ENCODE results near the gene DNAJA4.
"Not testable (repeated sequence)": the region's sequence is repeated elsewhere in the genome, so short reads cannot be mapped to it uniquely, and the experiment has no call there.

The DNAJA4 gene

DNA sequence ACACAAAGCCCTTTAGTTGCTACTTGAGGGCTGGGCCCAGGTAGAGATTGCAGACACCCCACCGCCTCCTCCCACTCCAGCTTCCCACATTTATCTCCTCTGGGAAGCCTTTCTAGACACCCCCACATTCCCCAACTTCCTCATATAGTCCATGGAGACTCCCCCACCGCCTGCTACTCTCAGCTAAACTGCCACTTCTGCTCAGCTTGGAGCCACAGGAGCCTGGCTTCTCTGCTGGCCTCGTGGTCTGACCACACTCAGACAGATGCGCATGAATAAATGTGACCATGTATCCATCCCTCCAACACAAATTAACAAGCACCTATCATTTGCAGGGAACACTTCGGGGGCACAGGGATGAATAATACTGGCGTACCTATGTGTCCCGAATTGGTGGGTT is 19.5 kb upstream of the DNAJA4 start:
- no peak for DNase-seq

DNA sequence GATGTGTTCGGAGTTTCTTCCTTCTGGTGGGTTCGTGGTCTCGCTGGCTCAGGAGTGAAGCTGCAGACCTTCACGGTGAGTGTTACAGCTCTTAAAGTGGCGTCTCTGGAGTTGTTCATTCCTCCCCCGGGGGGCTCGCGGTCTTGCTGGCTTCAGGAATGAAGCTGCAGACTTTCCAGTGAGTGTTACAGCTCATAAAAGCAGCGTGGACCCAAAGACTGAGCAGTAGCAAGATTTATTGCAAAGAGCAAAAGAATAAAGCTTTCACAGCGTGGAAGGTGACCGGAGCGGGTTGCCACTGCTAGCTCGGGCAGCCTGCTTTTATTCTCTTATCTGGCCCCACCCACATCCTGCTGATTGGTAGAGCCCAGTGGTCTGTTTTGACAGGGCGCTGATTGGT is 19.0 kb upstream of the DNAJA4 start:
- peak in 1 of 14 donors; percentile 23 for DNase-seq

DNA sequence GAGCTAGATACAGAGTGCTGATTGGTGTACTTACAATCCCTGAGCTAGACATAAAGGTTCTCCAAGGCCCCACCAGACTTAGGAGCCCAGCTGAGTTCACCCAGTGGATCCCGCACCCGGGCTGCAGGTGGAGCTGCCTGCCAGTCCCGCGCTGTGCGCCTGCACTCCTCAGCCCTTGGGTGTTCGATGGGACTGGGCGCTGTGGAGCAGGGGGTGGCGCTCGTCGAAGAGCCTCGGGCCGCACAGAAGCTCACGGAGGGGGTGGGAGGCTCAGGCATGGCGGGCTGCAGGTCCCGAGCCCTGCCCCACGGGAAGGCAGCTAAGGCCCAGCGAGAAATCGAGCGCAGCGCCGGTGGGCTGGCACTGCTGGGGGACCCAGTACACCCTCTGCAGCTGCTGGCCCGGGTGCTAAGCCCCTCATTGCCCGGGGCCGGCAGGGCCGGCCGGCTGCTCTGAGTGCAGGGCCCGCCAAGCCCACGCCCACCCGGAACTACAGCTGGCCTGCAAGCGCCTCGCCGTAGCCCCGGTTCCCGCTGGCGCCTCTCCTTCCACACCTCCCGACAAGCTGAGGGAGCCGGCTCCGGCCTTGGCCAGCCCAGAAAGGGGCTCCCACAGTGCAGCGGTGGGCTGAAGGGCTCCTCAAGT is 18.3 kb upstream of the DNAJA4 start:
- not testable (repeated sequence) for DNase-seq

DNA sequence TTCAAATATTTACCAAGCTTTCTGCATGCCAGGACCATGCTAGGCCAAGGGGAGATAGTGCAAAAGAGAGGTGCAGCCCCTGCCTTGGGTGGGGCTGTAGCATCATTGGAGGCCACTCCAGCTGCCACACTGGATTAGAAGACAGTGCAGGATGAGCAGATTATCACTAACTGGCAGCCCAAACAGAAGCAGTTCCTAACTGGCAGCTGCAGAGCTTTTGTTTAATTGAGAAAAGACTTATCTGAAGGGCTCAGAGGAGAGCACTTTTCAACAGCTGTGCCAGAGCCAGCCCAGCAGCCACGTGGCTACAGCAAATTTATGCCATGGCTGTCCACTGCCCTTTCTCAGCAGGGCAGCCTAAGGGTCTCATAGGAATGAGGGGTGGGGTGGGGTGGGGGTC is 16.5 kb upstream of the DNAJA4 start:
- DNase-seq: no peak

DNA sequence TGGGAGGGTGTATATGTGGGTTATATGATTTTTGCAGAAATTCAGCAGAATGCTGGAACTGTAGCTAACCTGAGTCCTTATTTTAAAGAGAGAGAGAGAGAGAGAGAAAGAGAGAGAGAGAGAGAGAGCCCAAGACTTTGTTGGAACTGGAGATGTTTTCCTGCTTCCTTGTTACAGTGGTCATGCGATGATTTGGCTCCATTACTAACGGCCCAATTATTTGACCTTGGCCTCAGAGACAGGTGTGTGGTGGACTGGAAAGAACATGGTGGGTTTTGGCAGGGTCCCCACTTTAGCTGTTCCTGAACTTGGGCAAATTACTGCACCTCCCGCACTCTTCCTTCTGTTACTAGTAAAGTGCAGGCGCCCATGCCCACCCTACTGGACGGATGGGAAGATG is 15.2 kb upstream of the DNAJA4 start:
- no peak for DNase-seq

DNA sequence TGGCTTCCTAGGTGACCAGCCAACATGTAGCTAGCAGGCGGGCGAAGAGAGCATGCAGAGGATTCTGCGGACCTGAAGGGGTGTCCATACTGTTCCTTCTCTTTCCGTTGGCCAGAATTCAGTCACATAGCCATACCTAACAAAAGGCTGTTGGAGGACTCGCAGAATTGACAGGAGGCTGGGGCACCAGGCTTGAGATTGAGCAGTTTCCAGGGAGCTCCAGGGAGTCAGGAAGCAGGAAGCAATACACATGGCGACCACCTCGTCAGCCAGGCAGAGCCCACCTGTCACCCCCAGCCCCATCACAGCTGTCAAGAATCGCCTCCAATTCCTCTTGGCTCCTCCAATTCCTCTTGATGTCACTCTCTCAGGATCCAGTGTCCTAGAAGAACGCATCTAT is 13.2 kb upstream of the DNAJA4 start:
- DNase-seq: no peak

DNA sequence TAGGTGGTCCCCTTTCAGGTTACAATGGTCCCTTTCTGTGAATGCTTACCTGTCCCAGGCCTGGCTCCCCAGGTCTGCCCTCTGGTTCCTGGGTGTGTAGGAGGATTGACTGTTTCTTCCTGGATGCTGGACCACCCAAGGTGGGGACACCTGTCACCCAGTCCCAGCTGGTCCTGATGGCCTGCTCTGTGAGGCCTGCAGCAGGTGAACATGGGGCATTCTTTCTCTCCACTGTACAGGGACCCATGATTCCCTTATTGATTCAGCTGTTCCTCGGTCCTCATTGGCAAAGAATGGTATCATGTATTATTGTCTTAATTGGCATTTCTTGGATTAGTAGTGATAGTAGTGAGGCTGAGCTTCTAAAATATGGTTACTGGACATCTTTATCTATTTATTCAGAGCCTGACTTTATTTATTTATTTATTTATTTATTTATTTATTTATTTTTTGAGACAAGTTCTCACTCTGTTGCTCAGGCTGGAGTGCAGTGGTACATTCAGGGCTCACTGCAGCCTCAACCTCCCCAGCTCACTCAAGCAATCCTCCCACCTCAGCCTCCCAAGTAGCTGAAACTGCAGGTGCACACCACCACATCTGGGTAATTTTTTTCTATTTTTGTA is 8.8 kb upstream of the DNAJA4 start:
- no peak for DNase-seq

DNA sequence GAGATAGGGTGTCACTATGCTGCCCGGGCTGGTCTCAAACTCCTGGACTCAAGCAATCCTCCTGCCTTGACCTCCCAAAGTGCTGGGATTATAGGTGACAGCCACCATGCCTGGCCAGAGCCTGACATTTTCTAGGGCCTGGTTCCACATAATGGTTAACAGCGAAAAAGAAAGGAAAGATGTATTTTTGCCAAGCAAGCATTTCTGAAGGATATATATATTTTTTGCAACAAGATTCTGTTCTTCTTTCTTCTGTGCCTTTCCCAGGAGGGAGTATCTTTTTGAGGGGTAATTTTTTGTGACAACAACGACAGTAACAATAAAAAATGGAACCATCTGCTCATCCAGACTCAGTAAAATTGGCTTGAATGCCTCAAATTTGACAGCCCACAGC is 8.3 kb upstream of the DNAJA4 start:
- no peak for DNase-seq

DNA sequence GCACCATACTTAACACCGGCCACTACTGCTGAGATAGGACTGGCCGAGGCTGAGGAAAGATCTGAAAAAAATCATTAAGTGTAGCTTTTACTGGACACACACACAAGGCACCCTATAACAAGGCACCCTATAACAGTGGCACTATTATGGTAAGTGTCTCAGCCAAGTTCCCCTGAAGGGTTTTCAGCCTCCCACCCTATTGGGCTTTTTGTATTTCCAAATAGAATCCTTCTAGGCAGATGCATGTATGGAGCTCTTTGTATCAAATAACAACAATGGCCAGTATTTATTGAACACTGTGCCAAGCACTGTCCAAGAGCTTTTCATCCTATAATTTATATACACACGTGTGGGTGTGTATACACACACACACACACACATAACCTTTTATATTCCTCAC is 6.7 kb upstream of the DNAJA4 start:
- peak in 1 of 14 donors; percentile 12 for DNase-seq

DNA sequence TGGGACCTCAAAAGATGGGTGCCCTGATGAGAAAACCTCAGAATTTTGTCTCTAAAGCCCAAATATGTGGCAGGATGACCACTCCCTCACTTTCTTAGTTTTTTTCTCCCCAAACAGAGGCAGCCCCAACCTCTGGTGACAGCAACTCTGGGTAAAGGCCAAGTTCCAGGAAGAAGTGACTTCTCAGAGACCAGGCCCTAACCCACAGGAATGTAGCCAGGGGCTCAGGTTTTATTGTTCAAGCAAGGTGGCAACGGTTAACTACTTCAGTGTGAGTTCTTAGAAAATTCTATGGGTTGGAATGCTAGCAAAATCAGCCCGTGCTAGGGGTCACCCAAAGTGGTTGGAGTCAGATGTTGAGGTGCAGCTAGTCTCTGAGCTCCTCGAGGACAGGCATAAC is 5.1 kb upstream of the DNAJA4 start:
- peak in 1 of 14 donors; percentile 33 for DNase-seq

DNA sequence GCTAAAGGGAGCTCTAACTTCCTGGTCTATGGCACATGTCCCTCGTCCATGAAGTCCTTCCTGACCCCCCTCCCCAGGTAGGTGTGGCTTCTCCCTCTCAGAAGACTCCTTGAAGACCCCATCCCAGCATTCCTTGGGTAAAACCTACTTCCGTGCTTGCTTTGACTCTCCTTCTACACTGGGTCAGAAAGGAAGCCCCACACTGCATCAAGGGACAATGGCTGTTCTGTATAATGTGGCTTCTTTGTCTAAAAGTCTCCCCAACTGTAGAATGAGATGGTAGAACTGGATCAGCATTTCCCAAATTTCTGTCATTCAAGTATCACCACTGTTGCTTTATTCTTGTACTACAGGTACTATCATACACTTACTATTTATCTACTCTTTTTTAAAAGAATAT is 3.9 kb upstream of the DNAJA4 start:
- DNase-seq: peak in 2 of 14 donors; percentile 13 to 32

DNA sequence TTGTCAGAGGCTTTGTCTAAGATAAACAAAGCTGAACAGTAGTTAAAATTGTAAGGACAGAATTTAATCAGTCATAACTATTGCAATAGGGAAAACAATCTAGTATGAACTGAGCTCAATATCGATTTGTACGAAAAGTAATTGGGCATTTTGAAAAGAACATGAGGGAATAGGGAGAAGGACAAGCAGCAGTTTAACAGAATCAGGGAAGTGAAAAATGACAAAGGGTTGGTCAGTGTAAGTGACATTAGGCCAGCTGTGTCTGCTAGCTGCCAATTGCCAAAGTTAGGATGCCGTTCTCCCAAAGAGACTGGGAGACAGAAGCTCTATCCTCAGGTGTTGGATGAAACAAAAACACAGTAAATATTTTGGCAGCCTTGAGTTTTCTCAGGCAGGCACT is 3.3 kb upstream of the DNAJA4 start:
- DNase-seq: no peak

DNA sequence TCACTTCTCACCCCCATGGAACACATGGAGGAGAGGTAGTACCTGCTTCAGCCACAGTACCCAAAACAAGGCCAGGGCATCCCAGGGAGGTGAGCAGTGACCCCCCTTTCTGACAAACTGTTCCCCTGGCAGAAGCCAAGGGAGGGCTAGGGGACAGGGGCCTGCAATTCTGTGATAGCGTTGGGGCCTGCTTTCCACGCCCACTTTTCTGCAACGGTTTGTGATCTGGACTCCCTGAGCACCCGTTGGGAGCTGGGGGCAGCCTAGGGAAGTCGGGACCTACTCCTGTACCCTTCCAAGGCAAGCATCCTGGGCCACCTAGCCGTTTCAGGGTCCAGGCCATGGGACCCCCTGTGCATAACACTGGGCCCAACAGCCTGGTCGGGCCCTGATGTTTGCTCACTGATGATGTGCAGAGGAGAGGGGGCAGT is 996 bp upstream of the DNAJA4 start:
- no peak for DNase-seq

DNA sequence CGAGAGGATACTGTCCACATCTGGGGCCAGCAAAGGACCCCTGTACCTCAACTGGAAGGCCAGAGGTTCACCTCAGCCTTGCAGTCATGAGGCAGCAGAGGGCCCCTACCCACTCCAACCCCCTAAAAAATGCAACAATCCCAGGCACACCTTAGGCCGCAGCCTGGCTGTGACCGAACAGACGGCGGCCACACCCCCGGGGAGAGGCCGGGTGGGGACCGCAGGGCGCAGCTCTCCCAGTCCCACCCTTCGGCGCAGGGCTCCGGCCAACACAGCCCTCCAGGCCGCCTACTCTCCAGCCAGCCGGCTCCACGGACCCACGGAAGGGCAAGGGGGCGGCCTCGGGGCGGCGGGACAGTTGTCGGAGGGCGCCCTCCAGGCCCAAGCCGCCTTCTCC is 457 bp upstream of the DNAJA4 start:
- DNase-seq: no peak

DNA sequence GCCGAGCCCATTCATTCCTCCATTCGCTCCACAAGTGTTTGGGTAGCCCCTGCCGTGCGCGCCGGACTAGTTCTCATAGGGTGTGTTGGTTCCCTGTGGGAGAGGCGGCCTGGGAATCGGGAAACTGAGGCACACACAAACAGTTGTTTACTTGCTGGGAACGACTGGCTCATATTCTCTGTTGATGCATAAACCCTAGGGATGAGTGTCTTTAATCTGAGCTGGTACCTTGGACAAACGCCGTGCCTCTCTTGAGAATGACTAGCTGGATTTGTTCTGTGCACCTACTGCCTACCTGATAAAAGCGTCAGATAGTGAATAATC is 737 bp downstream of the DNAJA4 start:
- DNase-seq: peak in 1 of 14 donors; percentile 45

DNA sequence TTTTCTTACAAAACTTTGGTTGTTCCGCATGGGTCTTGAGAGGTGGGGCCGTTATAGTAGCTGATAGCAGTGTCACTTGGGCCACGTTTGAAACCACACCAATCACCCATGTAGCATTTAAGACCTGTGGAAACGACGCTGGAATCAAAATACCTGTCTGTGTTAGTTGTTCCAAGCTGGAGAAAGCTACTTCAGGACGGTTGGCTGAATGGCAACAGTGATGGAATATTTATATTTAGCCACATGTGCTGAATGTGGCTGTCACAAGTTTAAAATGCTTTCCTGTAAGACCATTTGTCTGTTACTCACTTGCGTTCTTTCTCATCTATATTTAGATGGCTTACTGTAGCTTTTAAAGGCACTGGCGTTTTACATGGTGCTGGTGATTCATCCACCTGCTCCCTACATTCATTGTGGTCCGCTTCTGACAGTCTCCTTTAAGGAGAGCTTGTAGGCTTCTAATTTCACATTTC is 1.4 kb downstream of the DNAJA4 start:
- peak in 1 of 14 donors; percentile 46 for DNase-seq

DNA sequence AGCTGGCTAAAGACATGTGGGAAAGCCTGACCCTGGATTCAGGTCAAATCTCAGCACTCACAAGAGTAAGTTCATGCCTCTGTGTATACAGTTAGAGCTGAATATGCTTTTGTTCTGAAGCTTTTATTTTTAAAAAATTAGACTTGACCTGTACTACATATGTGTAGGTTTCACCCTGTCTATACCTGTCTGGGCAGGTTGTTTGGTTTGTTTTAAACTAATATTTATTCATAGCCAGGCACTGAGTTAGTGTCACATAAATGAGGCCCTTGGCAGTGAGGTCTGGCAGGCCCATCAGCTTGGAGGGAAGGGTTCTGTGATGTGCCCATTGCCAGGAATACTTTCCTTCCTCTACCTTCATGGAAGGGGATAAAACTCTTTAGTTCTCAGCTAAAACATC is 1.9 kb downstream of the DNAJA4 start:
- no peak for DNase-seq

DNA sequence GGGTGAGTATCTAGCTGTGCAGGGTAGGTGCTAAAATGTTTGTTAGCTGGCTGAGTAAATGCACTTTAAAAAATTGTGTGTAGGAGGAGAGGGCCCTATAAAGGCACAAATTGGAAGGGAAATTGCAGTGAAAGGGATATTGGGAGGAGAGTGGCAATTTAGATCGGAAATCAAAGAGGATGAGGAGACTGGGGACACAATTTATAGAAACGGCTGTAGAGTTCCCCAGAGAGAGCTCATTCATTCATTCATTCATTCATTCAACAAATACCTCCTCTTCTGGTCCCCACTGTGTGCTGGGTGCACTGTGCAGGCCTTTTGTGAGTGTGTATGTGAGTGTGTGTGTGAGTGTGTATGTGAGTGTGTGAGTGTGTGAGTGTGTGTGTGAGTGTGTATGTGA is 2.4 kb downstream of the DNAJA4 start:
- no peak for DNase-seq

DNA sequence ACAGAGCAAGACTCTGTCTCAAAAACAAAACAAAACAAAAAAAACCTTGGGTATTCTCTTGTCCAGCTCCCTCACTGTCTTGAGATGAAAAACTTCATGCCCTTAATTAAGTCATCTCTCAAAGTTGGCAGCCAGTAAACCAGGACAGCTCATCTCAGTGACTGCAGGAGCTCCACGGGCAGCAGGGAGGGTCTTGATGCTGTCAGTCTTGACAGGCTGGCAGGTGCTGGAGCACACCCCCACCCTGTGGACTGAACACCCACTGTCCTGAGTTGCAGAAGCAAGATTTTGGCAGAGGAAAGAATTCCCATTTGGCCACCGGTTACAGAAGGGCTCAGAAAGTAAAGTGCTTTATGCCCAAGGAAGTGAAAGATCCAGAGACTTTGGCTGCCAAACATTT is 8.0 kb downstream of the DNAJA4 start:
- DNase-seq: no peak

DNA sequence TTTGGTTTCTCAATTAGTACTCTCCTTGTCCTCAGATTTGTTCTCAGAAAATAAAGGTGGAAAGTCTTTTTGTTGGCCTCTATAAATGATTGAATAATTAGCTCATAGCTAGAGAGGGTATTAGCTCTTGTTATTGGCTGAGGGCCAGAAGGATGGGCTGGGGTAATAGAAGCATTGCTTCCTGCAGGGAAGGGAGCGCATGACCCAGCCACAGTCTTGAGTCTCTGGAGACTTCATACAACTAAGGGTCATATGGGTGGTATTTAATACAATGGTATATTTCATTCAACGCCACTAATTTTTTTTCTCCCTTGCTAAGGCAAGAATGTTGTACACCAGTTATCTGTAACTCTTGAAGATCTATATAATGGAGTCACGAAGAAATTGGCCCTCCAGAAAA is 8.4 kb downstream of the DNAJA4 start:
- no peak for DNase-seq

DNA sequence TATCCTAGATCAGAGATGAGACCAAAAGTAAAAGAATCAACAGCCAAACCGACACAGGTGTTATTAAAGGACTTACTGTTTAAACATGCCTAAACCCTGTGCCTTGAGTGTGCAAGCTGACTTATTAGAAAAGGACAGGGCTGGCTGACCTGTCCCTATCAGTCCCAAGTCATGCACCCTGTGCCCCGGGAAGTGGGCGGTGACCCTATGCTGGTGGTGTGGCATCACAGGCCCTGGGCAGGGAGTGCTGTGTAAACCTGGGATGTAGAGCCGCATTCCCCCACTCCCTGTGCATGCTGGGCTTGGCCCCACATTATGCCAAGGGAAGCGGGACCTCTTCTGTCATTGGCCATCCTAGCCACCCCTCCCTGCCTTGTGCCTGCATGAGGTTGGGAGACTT is 10.6 kb downstream of the DNAJA4 start:
- DNase-seq: no peak

DNA sequence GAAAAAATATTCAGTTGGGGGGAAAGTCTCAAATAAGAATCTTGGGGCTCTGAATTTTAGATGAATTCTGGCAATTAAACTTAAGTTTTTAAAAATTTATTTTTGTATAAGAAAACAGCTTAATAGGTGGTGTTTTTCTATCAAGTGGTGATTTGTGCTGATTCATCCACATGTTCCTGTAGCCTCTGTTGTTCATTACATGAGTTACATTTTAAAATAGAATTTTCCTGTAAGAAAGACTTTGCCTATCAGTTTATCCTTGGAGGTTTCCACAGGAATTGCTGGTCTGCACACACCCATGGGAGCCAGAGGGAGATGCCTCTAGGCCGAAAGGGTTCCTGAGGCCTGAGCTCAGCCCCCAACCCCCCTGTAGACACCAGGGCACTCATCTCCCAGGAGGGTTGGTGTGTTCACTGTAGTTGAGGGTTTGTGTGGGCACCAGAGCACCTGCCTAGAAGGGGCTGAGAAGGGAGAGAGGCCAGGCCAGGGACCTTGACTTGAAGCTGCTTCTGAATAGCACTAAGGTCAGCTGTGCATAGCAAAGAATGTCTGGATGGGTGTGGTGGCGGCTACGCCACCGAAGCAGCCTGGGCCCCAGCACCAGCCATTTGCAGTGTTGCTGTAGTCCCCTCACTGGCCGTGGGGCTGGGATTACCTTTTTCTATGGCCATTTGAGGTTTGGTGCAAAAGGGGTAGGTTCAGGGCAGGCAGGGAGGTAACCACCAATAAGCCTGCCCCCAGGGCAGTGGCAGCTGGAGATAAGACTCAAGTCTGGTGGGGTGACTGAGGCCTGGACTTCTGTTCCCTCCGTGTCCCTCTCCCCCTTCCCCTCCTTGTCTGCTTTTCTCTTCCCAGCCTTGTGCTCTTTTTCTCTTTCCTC is 11.9 kb downstream of the DNAJA4 start:
- DNase-seq: no peak

DNA sequence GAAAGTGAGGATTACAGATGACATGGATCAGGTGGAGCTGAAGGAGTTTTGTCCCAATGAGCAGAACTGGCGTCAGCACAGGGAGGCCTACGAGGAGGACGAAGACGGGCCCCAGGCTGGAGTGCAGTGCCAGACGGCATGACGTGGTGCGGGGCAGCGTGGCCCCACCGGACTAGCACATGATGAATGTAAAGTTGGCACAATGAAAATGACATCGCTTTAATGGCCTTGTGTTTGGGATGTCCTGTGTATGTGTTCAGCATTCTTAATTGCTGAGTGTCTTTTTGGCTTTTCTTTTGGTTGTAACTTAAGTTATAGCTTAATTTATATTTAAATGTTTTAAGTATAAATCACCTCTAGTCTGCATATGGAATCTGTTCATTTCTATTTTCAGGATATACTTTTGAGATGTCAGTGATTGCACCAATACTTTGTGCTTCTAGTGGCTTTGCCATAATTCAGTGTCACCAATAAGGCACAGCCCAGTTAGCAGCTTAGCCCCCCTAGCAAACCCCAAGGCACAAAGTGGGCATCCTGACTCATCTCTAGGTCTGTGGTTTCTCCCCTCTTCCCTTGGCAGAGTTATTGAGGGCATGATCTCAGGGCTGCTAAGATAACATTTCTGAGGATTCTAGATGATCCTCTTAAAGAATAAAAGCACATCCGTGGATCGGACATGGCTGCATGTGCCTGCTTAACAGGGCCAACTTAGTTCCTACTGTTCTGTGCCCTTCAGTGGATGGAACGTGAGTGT is 16.1 kb downstream of the DNAJA4 start:
- peak in 1 of 14 donors; percentile 13 for DNase-seq

All from C1 segment of cervical spinal cord (tissue), 14 donors.